ENCODE data around the gene UFSP2.
A peak's percentile ranks its signal among the peaks of the same experiment; 100 is the strongest.

Gene UFSP2

DNA sequence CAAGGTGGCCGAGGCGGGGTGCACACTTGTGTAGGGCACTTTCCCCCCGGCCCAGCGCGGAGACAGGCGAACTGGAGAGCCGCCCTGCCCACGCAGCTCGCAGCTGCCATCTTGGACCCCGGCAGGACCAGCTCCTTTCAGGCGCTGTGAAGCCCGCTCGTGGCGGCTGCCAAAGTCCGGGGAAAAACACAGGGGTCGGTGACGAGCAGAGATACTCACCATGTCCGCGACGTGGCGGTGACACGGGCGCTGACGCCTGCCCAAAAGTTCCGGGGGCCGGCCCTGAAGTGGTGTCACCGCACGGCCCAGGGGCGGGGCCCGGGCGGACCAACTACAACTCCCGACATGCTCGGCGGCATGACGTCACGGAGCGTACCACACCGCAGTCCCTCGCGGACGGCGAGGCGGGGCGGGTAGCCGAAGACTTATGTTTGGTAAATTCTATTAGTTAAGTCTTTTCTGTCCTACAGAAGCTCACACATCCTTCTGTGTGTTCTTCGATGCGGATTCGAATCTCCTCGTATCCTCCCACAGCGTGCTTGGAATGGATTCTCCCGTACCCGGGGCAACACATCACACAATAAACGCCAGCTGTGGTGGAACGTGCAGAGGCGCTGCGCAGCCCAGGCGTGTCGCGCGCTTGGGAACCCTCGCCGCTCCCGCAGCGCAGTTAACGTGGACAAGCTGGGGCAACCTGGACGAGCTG lies at the start of gene UFSP2:
Gene UFSP2, minus strand, starts transcription at position 318 of the 706 bp plus-strand sequence. Its CDS starts 96 bp downstream, at position 222.
- peak; percentile 85 for DNase-seq

DNA sequence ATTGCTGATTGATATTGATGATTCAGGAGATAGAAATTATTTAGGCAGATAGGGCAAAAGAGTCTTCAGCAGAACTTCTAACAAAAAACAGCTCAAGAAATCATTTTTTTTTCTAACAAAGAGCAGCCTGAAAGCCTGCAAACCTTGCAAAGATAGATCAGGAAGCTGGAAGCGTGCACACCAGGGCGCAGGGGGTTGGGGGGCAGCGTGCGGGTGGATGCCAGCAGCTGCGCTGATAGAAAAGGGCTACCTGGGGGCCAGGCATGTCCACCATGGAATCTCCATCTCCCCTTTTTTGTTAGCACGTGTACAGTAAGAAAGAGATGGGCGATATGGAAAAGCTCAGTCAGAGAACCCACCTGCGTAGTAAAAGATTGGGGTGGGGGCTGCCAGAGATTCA lies 47.5 kb upstream of the UFSP2 start:
- DNase-seq: no peak

- DNase-seq: peak; percentile 37
Observed at GRCh38 chr4:185472103-185472542, 46.4 kb upstream of the UFSP2 start.

DNA sequence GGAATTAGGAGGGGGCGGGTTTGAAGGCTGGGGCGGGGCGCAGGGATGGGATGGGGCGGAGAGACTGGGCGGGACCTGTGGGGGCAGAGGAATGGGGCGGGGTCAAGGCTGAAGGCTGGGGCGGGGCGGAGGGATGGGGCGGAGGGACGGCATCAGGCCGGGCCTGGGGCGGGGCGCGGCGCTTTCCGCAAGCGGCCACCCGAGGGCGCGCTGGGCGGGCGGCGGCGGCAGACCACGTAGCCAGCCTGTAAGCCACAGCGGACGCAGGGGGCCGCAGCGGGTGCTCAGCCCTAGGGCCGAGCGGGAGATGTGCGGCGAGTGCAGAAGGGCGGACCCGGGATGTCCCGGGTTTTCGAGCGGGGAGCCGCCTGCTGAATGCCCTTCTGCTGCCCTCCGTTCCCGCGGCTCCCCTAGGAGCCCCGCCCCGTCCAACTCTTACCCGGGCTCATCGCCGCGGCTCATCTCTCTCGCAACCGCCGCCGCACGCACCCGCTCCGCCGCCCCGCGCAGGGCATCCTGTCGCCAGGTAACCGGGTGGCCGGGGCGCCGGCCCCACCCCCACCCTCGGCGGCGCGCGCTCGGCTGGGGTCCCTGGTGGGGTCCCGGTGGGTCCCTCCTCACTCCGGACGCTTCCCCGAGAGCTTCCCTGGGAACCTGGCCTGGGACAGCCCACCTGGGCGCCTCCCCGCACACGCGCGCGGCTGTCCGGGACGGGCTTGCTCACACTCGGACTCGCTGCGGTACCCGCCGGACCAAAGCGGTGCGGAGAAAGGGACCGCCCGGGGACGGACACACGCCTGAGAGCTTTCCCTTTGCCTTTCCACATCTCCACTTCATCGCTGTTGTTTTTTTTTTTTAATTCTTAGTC lies 45.7 kb upstream of the UFSP2 start, which contains the start of gene CCDC110:
Gene CCDC110, minus strand, starts transcription at position 499 of the 868 bp plus-strand sequence. Its CDS starts 50 bp downstream, at position 449.
- DNase-seq: peak; percentile 83

DNA sequence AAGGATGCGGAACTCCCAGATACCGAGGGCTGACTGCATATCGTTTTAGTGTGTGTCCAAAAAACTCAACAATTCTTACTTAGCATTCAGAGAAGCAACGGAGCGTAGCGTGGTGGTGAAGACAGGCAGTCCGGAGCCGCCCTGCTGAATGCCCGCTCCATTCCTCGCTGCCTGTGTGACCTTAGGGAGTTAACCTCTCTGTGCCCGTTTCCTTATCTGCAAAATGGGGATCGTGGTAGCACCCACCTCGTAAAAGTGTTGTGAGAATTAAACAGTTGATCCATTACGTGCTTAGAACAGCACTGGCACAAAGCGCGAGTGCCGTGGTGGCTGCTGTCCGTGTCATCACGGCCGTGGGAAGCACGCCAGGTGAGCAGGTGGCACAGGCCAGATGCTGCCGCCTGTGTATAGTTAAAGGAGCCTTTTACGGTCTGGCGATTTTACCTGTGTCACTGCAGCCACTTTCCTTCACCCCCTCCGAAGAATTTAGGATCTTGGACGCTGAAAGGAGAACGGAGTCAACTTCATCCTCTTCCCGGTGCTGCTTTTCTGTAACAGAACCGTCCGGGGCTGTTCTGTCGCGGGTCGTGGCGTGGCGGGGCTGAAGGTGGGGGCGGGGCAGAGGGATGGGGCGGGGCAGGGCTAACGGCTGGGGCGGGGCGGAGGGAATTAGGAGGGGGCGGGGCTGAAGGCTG lies 44.9 kb upstream of the UFSP2 start:
- peak; percentile 73 for DNase-seq

- no peak for DNase-seq
Observed at GRCh38 chr4:185469580-185470154, 43.9 kb upstream of the UFSP2 start.

GRCh38 chr4:185468999-185469398 lies 43.2 kb upstream of the UFSP2 start:
- no peak for DNase-seq

DNA sequence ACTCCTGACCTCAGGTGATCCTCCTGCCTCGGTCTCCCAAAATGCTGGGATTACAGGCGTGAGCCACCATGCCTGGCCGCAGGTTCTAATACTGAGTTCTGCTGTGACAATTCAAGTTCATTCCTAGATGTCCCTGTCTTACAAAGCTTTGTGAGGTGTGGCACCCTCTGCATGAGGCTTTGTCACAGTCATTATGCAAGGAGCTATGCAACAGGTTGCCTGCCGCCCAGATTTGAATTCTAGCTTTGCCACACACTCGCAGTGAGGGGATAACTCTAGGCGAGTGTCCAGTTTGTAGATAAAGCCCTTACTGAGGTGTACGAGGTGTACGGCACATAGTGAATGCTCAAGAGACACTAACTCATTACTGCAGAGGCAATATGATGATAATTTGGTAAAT lies 42.2 kb upstream of the UFSP2 start:
- no peak for DNase-seq

GRCh38 chr4:185467101-185467500 lies 41.3 kb upstream of the UFSP2 start:
- no peak for DNase-seq

DNA sequence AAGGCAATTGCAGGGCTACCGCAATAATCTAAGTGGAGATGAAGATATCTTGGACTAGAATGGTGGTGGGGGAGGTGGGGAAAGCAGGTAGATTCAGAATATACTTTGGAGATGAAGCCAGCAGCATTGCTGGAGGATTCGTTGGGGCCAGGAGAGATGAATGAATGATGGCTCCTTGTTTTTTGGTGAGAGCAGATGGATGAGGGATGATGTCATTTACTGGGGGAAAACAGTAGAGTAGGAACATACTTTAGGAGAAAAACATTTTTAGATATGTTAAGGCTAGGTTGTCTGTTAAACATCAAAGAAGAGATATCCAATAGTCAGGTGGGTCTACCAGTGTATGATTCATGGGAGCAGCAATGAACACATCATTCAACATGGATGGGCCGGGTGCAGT lies 39.9 kb upstream of the UFSP2 start:
- DNase-seq: no peak

GRCh38 chr4:185464887-185465286 lies 39.1 kb upstream of the UFSP2 start:
- peak; percentile 23 for DNase-seq

- DNase-seq: no peak
Observed at GRCh38 chr4:185464183-185464582, 38.4 kb upstream of the UFSP2 start.

DNA sequence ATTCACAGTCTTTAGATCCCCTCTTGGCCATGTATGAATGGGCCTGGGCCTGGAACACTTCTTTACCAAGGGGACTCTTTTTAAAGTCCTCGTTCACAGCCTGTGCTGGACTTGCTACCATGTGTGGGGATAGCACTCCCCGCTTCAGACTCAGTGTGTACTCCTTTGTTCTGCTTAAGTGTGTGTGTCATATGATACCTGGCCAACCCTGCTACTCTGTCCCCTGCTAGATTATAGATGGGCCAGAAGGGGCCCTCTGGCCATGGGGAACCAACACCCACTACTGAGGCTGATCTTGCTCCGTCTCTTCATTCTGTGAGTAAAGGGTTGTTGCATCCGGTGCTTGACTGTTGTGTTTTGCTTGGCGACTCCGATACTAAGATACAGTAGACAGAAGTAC lies 37.8 kb upstream of the UFSP2 start:
- DNase-seq: no peak

- no peak for DNase-seq
Observed at GRCh38 chr4:185461565-185461964, 35.8 kb upstream of the UFSP2 start.

GRCh38 chr4:185457136-185457535 lies 31.4 kb upstream of the UFSP2 start:
- DNase-seq: no peak

DNA sequence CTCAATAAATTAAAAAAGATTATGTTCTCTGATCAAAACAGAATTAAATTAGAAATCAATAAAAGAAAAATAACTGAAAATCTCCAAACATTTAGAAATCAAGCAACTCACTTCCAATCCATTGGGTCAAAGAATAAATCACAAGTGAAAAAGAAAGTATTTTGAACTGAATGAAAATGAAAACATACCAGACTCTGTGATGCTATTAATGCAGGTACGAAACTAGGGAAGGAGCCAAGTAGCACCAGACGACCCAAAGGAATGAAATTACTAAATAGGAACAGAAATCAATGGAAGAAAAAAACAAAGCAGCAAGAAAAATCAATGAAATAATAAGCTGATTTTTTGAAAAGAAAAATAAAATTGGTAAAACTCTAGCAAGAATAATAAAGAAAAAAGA lies 30.4 kb upstream of the UFSP2 start:
- DNase-seq: no peak

GRCh38 chr4:185445209-185445608 lies 19.4 kb upstream of the UFSP2 start:
- DNase-seq: no peak

GRCh38 chr4:185441479-185441878 lies 15.7 kb upstream of the UFSP2 start:
- no peak for DNase-seq

GRCh38 chr4:185437809-185438208 lies 12.0 kb upstream of the UFSP2 start:
- no peak for DNase-seq

GRCh38 chr4:185435466-185435865 lies 9.7 kb upstream of the UFSP2 start:
- no peak for DNase-seq

GRCh38 chr4:185429660-185430059 lies 3.9 kb upstream of the UFSP2 start:
- no peak for DNase-seq

- DNase-seq: no peak
Observed at GRCh38 chr4:185426960-185427688, 1.4 kb upstream of the UFSP2 start.

Measured in NCI-H1092 treated with DMSO at 0.1 percent for 48 hours (cell line).